Psoas muscle (tissue), 8 donors: ENCODE data around the gene GPR65. TPM values are rescaled to one million over a fixed set of nuclear protein-coding genes. Genes with fewer than 3 reads are reported as not detected.

Source experiments
- ATAC-seq, 4 donors: fragments of 200-7000 bp; cut with Tn5 transposase; one replicate each; pipeline ENCODE4 v1.9.1; 2020; ENCODE audit warnings: moderate library complexity in 3 of 4, mild to moderate bottlenecking in 2 of 4
- DNase-seq, 2 donors: peaks; one replicate each; pipeline ENCODE4 v3.0.0-alpha.2; 2020
- H3K27ac ChIP-seq: fragments of 200-600 bp; one replicate; pipeline ENCODE4 v1.8.0; 2022
- H3K27me3 ChIP-seq, 3 donors: fragments of 200-600 bp in 1 of 3; one replicate each; pipeline versions ENCODE4 v1.6.1 to v1.8.0; 2013 to 2022; ENCODE audit warnings: low read length in 2 of 3, mild to moderate bottlenecking in 2 of 3, moderate library complexity in 1 of 3; ENCODE audit not compliant: insufficient read depth in 3 of 3
- H3K36me3 ChIP-seq, 2 donors: fragments of 200-600 bp in 1 of 2; one replicate each; pipeline versions ENCODE4 v1.6.1 to v1.8.0; 2013 to 2022; ENCODE audit warnings: low read depth in 1 of 2, mild to moderate bottlenecking in 1 of 2, moderate library complexity in 1 of 2; ENCODE audit not compliant: insufficient read depth in 1 of 2
- H3K4me1 ChIP-seq: fragments of 200-600 bp; one replicate; pipeline ENCODE4 v1.8.0; 2022
- H3K4me3 ChIP-seq: fragments of 200-600 bp; one replicate; pipeline ENCODE4 v1.8.0; 2022; ENCODE audit warnings: mild to moderate bottlenecking
- H3K9me3 ChIP-seq: fragments of 200-600 bp; one replicate; pipeline ENCODE4 v1.8.0; 2022
- CTCF ChIP-seq: fragments of 200-600 bp; IDR thresholded peaks from one replicate; pipeline ENCODE4 v1.8.0; 2022; ENCODE audit warnings: antibody characterized with exemption
- WGBS, 3 donors: extraction: QIAGEN DNeasy Blood & Tissue Kit; methylation state at CpG; one replicate each; pipeline versions ENCODE4 v1.1.6 to v1.1.7; 2013; 5-methylcytosine and 5-hydroxymethylcytosine counted together
- intact Hi-C, 2 donors: fragments of 100-400 bp; cut with DNase I; formaldehyde crosslinking; loops; one replicate each; pipeline versions ENCODE4 v1.11.0 to v1.14.2; 2022
- polyA plus RNA-seq, 3 donors: library from polyadenylated mRNA; stranded (reverse); fragments of 200-250 nt; gene quantifications; one replicate each; pipeline ENCODE4 v1.2.3, GENCODE V29; 2013
- total RNA-seq, 4 donors: library from RNA; stranded (reverse); fragmentation: NEBNext Ultra II Directional in 2 of 4; extraction: Animal tissue kit (Norgen Biotek cat#: 25700) in 2 of 4; gene quantifications; one replicate each; pipeline versions ENCODE4 v1.2.1 to v1.2.4, GENCODE V29; 2021 to 2023
- donor health status: healthy with polysubstance abuse.
- donor health status: DM: no; HTN: no; CAD: no; lungs with moderate emphysema.
- donor health status: Bipolar disorder and iron deficiency.
- donor health status: healthy.
- donor health status: DM: yes; HTN: yes; CAD: no.
- donor health status: DM: no; HTN: no; CAD: no.
- donor health status: DM: no; HTN: no; CAD: no.
- donor health status: DM: yes; HTN: yes; CAD: no.

Gene GPR65
- total and polyA plus RNA-seq, 7 donors = 0.06 to 0.34 (median 0.24) TPM

GRCh38 chr14:87998482-87998881, 6.5 kb upstream of the GPR65 start:
- H3K36me3 ChIP-seq = no peaks in the 10 kb centered on the region
- ATAC-seq = no peak
- intact Hi-C loops = loop anchor here in 1 of 2 donors (10.0 kb wide), 1 partner anchor 386 kb away; the partner anchor contains the start of gene SPATA7

GRCh38 chr14:87999277-87999676, 5.7 kb upstream of the GPR65 start:
- TF ChIP-seq CTCF = no peak
- WGBS, 3 donors = 90 to 96% (median 92%) methylated on average over 2 of the region's 2 CpGs
- ATAC-seq (no peak), DNase-seq (no peak)
- H3K4me3 ChIP-seq = no peak overlapping the region
- no peaks in the 10 kb centered on the region for H3K9me3 ChIP-seq
- no peak overlapping the region for H3K27ac ChIP-seq
- no peaks in the 10 kb centered on the region for H3K36me3 ChIP-seq
- intact Hi-C loops = loop anchor here in 1 of 2 donors (10.0 kb wide), 1 partner anchor 386 kb away; the partner anchor contains the start of gene SPATA7
- peaks cover 0 to 4% (median 3%) of the 10 kb centered on the region in 3 donors for H3K27me3 ChIP-seq
- H3K4me1 ChIP-seq = no peaks in the 10 kb centered on the region

More at GRCh38 chr14:87998482-87998881, 6.5 kb upstream of the GPR65 start:
- Histone ChIP-seq H3K9me3 (no peaks in the 10 kb centered on the region), H3K27me3 (peaks cover 0 to 4% (median 3%) of the 10 kb centered on the region in 3 donors), H3K4me1 (no peaks in the 10 kb centered on the region), H3K27ac (no peak overlapping the region), H3K4me3 (no peak overlapping the region)
- no peak for TF ChIP-seq CTCF
- no peak for DNase-seq

- no peaks in the 10 kb centered on the region for H3K9me3 ChIP-seq
- no peak for DNase-seq
- no peak overlapping the region for H3K4me3 ChIP-seq
- 87 to 89% (median 88%) methylated on average over 4 of the region's 4 CpGs for WGBS, 3 donors
- no peak for TF ChIP-seq CTCF
- peaks cover 0 to 4% (median 3%) of the 10 kb centered on the region in 3 donors for H3K27me3 ChIP-seq
- H3K36me3 ChIP-seq = no peaks in the 10 kb centered on the region
- no peak overlapping the region for H3K27ac ChIP-seq
- intact Hi-C loops = no loop called here
- H3K4me1 ChIP-seq = no peaks in the 10 kb centered on the region
- ATAC-seq = no peak
Measured at GRCh38 chr14:88002421-88003075, 2.4 kb upstream of the GPR65 start.

GRCh38 chr14:88003425-88003824, 1.5 kb upstream of the GPR65 start:
- DNase-seq (no peak), ATAC-seq (no peak)
- no peaks in the 10 kb centered on the region for H3K36me3 ChIP-seq
- H3K4me3 ChIP-seq = no peak overlapping the region
- no peaks in the 10 kb centered on the region for H3K9me3 ChIP-seq
- no peak overlapping the region for H3K27ac ChIP-seq
- H3K4me1 ChIP-seq = no peaks in the 10 kb centered on the region
- no peak for TF ChIP-seq CTCF
- intact Hi-C loops = no loop called here
- WGBS, 3 donors = 87 to 89% (median 88%) methylated on average over 4 of the region's 4 CpGs
- peaks cover 0 to 4% (median 3%) of the 10 kb centered on the region in 3 donors for H3K27me3 ChIP-seq
